Measurements from ENCODE around the gene EXOSC1.

EXOSC1 gene

GRCh38 chr10:97406064-97406463 is 39.7 kb downstream of the EXOSC1 start:
- ChIA-PET POLR2A (interaction anchor here (0.6 kb wide), 1 partner anchor 9 kb away, joined by 3 read pairs; no protein-coding TSS in a partner anchor), CTCF (interaction anchor here (0.7 to 7.4 kb wide), 6 partner anchors 8 to 70 kb away, joined by 3 to 71 read pairs (median 3); no protein-coding TSS in a partner anchor)
- Histone ChIP-seq H3K36me3 (ENCODE audit: control insufficient read depth in 4 of 4, insufficient read depth in 4 of 4, low read length in 3 of 4) (no peaks in the 10 kb centered on the region), H3K4me1 (ENCODE audit: control extremely low read depth in 1 of 4, control insufficient read depth in 4 of 4, insufficient read depth in 4 of 4, low read length in 3 of 4) (peaks cover 2 to 40% (median 26%) of the 10 kb centered on the region in 4 experiments), H3K4me3 (ENCODE audit: control insufficient read depth in 1 of 7, extremely low read depth in 1 of 7, insufficient read depth in 4 of 7, low read depth in 2 of 7, low read length in 6 of 7) (peak overlapping the region in 2 of 7 experiments; percentile 10 to 11), H3K9me3 (ENCODE audit: control extremely low read depth in 1 of 5, control insufficient read depth in 4 of 5, insufficient read depth in 2 of 5, low read depth in 1 of 5, low read length in 4 of 5) (no peaks in the 10 kb centered on the region), H3K27me3 (replicated peaks in 2 of 5; ENCODE audit: control insufficient read depth in 4 of 5, insufficient read depth in 5 of 5, low read length in 4 of 5) (no peaks in the 10 kb centered on the region), H3K27ac (ENCODE audit: insufficient read depth in 1 of 2, low read depth in 1 of 2, low read length in 2 of 2, poor library complexity in 1 of 2, severe bottlenecking in 2 of 2) (peak overlapping the region in 1 of 2 experiments; percentile 74)
- WGBS (ENCODE audit: insufficient coverage) = 19% methylated on average over 2 of the region's 3 CpGs
- peak; percentile 75 to 90 (median 87) for DNase-seq

GRCh38 chr10:97404044-97404443 is 41.8 kb downstream of the EXOSC1 start:
- no peak overlapping the region for H3K4me3 ChIP-seq (ENCODE audit: control insufficient read depth in 1 of 7, extremely low read depth in 1 of 7, insufficient read depth in 4 of 7, low read depth in 2 of 7, low read length in 6 of 7)
- H3K4me1 ChIP-seq (ENCODE audit: control extremely low read depth in 1 of 4, control insufficient read depth in 4 of 4, insufficient read depth in 4 of 4, low read length in 3 of 4) = peaks cover 2 to 52% (median 35%) of the 10 kb centered on the region in 4 experiments
- POLR2A ChIA-PET = no interaction called here
- no peak overlapping the region for H3K27ac ChIP-seq (ENCODE audit: insufficient read depth in 1 of 2, low read depth in 1 of 2, low read length in 2 of 2, poor library complexity in 1 of 2, severe bottlenecking in 2 of 2)
- H3K27me3 ChIP-seq (replicated peaks in 2 of 5; ENCODE audit: control insufficient read depth in 4 of 5, insufficient read depth in 5 of 5, low read length in 4 of 5) = no peaks in the 10 kb centered on the region
- H3K9me3 ChIP-seq (ENCODE audit: control extremely low read depth in 1 of 5, control insufficient read depth in 4 of 5, insufficient read depth in 2 of 5, low read depth in 1 of 5, low read length in 4 of 5) = no peaks in the 10 kb centered on the region
- H3K36me3 ChIP-seq (ENCODE audit: control insufficient read depth in 4 of 4, insufficient read depth in 4 of 4, low read length in 3 of 4) = no peaks in the 10 kb centered on the region
- no peak for DNase-seq
- CTCF ChIA-PET = interaction anchor here (0.7 to 0.8 kb wide), 2 partner anchors 9 to 125 kb away, joined by 3 to 4 read pairs; no protein-coding TSS in a partner anchor

- CTCF ChIA-PET = interaction anchor here (0.7 to 3.7 kb wide), 9 partner anchors 9 to 57 kb away, joined by 3 to 13 read pairs (median 4); no protein-coding TSS in a partner anchor
- Histone ChIP-seq H3K9me3 (ENCODE audit: control extremely low read depth in 1 of 5, control insufficient read depth in 4 of 5, insufficient read depth in 2 of 5, low read depth in 1 of 5, low read length in 4 of 5) (no peaks in the 10 kb centered on the region), H3K27me3 (replicated peaks in 2 of 5; ENCODE audit: control insufficient read depth in 4 of 5, insufficient read depth in 5 of 5, low read length in 4 of 5) (no peaks in the 10 kb centered on the region), H3K4me3 (ENCODE audit: control insufficient read depth in 1 of 7, extremely low read depth in 1 of 7, insufficient read depth in 4 of 7, low read depth in 2 of 7, low read length in 6 of 7) (peak overlapping the region in 6 of 7 experiments; percentile 65 to 93 (median 89)), H3K36me3 (ENCODE audit: control insufficient read depth in 4 of 4, insufficient read depth in 4 of 4, low read length in 3 of 4) (peaks cover under 1 to 7% (median 3%) of the 10 kb centered on the region in 4 experiments), H3K4me1 (ENCODE audit: control extremely low read depth in 1 of 4, control insufficient read depth in 4 of 4, insufficient read depth in 4 of 4, low read length in 3 of 4) (peaks cover 0 to 29% (median 23%) of the 10 kb centered on the region in 4 experiments), H3K27ac (ENCODE audit: insufficient read depth in 1 of 2, low read depth in 1 of 2, low read length in 2 of 2, poor library complexity in 1 of 2, severe bottlenecking in 2 of 2) (peak overlapping the region; percentile 95 to 98)
- WGBS (ENCODE audit: insufficient coverage) = 69% methylated on average over 10 of the region's 13 CpGs
- DNase-seq = no peak
- POLR2A ChIA-PET = no interaction called here
Measured at GRCh38 chr10:97401455-97401919, 44.3 kb downstream of the EXOSC1 start.

- peak; percentile 99 for DNase-seq
- Histone ChIP-seq H3K4me1 (ENCODE audit: control extremely low read depth in 1 of 4, control insufficient read depth in 4 of 4, insufficient read depth in 4 of 4, low read length in 3 of 4) (peaks cover 0 to 23% (median 17%) of the 10 kb centered on the region in 4 experiments), H3K9me3 (ENCODE audit: control extremely low read depth in 1 of 5, control insufficient read depth in 4 of 5, insufficient read depth in 2 of 5, low read depth in 1 of 5, low read length in 4 of 5) (no peaks in the 10 kb centered on the region), H3K4me3 (ENCODE audit: control insufficient read depth in 1 of 7, extremely low read depth in 1 of 7, insufficient read depth in 4 of 7, low read depth in 2 of 7, low read length in 6 of 7) (peak within 1 kb of the TSS; percentile 65 to 93 (median 90)), H3K27ac (ENCODE audit: insufficient read depth in 1 of 2, low read depth in 1 of 2, low read length in 2 of 2, poor library complexity in 1 of 2, severe bottlenecking in 2 of 2) (peak within 1 kb of the TSS; percentile 95 to 98), H3K27me3 (replicated peaks in 2 of 5; ENCODE audit: control insufficient read depth in 4 of 5, insufficient read depth in 5 of 5, low read length in 4 of 5) (no peaks in the 10 kb centered on the region), H3K36me3 (ENCODE audit: control insufficient read depth in 4 of 4, insufficient read depth in 4 of 4, low read length in 3 of 4) (peaks cover 6 to 13% (median 9%) of the 10 kb centered on the region in 4 experiments)
- 0% methylated on average over 37 of the region's 39 CpGs for WGBS (ENCODE audit: insufficient coverage)
- POLR2A ChIA-PET = interaction anchor here (0.6 kb wide), 1 partner anchor 29 kb away, joined by 5 read pairs; no protein-coding TSS in a partner anchor
- CTCF ChIA-PET = interaction anchor here (0.7 to 3.7 kb wide), 14 partner anchors 10 to 81 kb away, joined by 3 to 13 read pairs (median 4); no protein-coding TSS in a partner anchor
Measured at GRCh38 chr10:97400665-97401454, 44.9 kb downstream of the EXOSC1 start, which contains the start of gene RRP12. TSS of gene RRP12 (minus strand) at chr10:97401340. CDS start at chr10:97401231, 109 bp downstream.

GRCh38 chr10:97399843-97400545 is 45.8 kb downstream of the EXOSC1 start:
- peaks cover 6 to 19% (median 10%) of the 10 kb centered on the region in 4 experiments for H3K36me3 ChIP-seq (ENCODE audit: control insufficient read depth in 4 of 4, insufficient read depth in 4 of 4, low read length in 3 of 4)
- peak overlapping the region; percentile 95 to 98 for H3K27ac ChIP-seq (ENCODE audit: insufficient read depth in 1 of 2, low read depth in 1 of 2, low read length in 2 of 2, poor library complexity in 1 of 2, severe bottlenecking in 2 of 2)
- peak in 2 of 3 donors; percentile 51 to 75 for DNase-seq
- WGBS (ENCODE audit: insufficient coverage) = 34% methylated on average over 18 of the region's 21 CpGs
- CTCF ChIA-PET = interaction anchor here (0.6 to 3.7 kb wide), 12 partner anchors 9 to 239 kb away, joined by 3 to 13 read pairs (median 4); no protein-coding TSS in a partner anchor
- H3K4me1 ChIP-seq (ENCODE audit: control extremely low read depth in 1 of 4, control insufficient read depth in 4 of 4, insufficient read depth in 4 of 4, low read length in 3 of 4) = peaks cover 0 to 19% (median 13%) of the 10 kb centered on the region in 4 experiments
- POLR2A ChIA-PET = interaction anchor here (0.6 to 0.8 kb wide), 3 partner anchors 13 to 30 kb away, joined by 3 to 5 read pairs (median 3); no protein-coding TSS in a partner anchor
- H3K27me3 ChIP-seq (replicated peaks in 2 of 5; ENCODE audit: control insufficient read depth in 4 of 5, insufficient read depth in 5 of 5, low read length in 4 of 5) = no peaks in the 10 kb centered on the region
- peak overlapping the region in 6 of 7 experiments; percentile 88 to 93 (median 90) for H3K4me3 ChIP-seq (ENCODE audit: control insufficient read depth in 1 of 7, extremely low read depth in 1 of 7, insufficient read depth in 4 of 7, low read depth in 2 of 7, low read length in 6 of 7)
- no peaks in the 10 kb centered on the region for H3K9me3 ChIP-seq (ENCODE audit: control extremely low read depth in 1 of 5, control insufficient read depth in 4 of 5, insufficient read depth in 2 of 5, low read depth in 1 of 5, low read length in 4 of 5)

- WGBS (ENCODE audit: insufficient coverage) = no CpG with 5 or more reads among the region's 4 CpGs
- Histone ChIP-seq H3K4me1 (ENCODE audit: control extremely low read depth in 1 of 4, control insufficient read depth in 4 of 4, insufficient read depth in 4 of 4, low read length in 3 of 4) (peaks cover 0 to 12% (median 9%) of the 10 kb centered on the region in 4 experiments), H3K27ac (ENCODE audit: insufficient read depth in 1 of 2, low read depth in 1 of 2, low read length in 2 of 2, poor library complexity in 1 of 2, severe bottlenecking in 2 of 2) (no peak overlapping the region), H3K9me3 (ENCODE audit: control extremely low read depth in 1 of 5, control insufficient read depth in 4 of 5, insufficient read depth in 2 of 5, low read depth in 1 of 5, low read length in 4 of 5) (no peaks in the 10 kb centered on the region), H3K4me3 (ENCODE audit: control insufficient read depth in 1 of 7, extremely low read depth in 1 of 7, insufficient read depth in 4 of 7, low read depth in 2 of 7, low read length in 6 of 7) (no peak overlapping the region), H3K27me3 (replicated peaks in 2 of 5; ENCODE audit: control insufficient read depth in 4 of 5, insufficient read depth in 5 of 5, low read length in 4 of 5) (no peaks in the 10 kb centered on the region), H3K36me3 (ENCODE audit: control insufficient read depth in 4 of 4, insufficient read depth in 4 of 4, low read length in 3 of 4) (peaks cover 10 to 34% (median 21%) of the 10 kb centered on the region in 4 experiments)
- no peak for DNase-seq
- POLR2A ChIA-PET = no interaction called here
- CTCF ChIA-PET = no interaction called here
Measured at GRCh38 chr10:97396056-97396455, 49.8 kb downstream of the EXOSC1 start.

All from common myeloid progenitor, CD34-positive (primary cell).